IPS-15b (cell line): ENCODE results near the gene NME7.

Source experiments
- H3K27me3 ChIP-seq: one replicate; pipeline ENCODE4 v1.6.1; 2013; ENCODE audit warnings: low read length; ENCODE audit not compliant: control insufficient read depth, insufficient read depth
- H3K36me3 ChIP-seq: one replicate; pipeline ENCODE4 v1.6.1; 2013; ENCODE audit warnings: low read length; ENCODE audit not compliant: control insufficient read depth, insufficient read depth
- H3K4me1 ChIP-seq: one replicate; pipeline ENCODE4 v1.6.1; 2013; ENCODE audit warnings: mild to moderate bottlenecking, low read length; ENCODE audit not compliant: control insufficient read depth, insufficient read depth
- H3K4me3 ChIP-seq: one replicate; pipeline ENCODE4 v1.5.1; 2013; ENCODE audit warnings: low read depth, low read length
- H3K9ac ChIP-seq: one replicate; pipeline ENCODE4 v1.6.1; 2013; ENCODE audit warnings: low read depth, mild to moderate bottlenecking, low read length
- H3K9me3 ChIP-seq: one replicate; pipeline ENCODE4 v1.6.1; 2013; ENCODE audit warnings: mild to moderate bottlenecking, low read length; ENCODE audit not compliant: control insufficient read depth, insufficient read depth

NME7 gene

DNA sequence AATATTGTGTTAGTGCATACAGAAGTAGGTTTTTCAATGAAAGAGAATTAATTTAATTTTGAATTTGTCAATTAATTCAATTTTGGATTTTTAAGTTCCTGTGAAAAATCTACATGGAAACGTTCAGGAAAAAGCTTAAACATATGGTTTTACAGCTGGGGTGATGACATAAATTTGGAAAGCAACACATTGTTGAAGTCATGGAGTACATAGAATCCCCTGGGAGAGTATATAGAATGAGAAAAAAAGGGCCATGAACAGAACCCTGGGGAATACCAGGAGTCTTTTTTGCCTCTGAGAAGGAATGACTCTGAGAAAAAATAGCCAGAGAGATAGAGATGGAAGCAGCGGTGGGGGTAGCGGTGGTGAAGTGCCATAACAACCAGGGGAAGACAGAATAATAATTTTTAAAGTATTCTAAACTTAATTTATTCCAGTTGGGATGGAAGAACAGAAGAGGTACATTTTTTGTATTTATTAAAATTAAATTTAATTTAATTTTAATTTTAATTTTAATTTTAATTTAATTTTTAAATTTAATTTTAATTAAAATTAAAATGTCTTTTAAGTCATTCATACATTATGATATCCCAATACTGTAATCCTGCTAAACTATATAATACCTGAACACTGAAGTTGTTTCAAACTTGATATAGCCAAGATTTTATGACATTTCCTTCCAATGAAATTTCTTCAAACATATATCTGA is 48.9 kb downstream of the NME7 start:
- H3K36me3 ChIP-seq = no peaks in the 10 kb centered on the region
- no peaks in the 10 kb centered on the region for H3K4me1 ChIP-seq
- H3K27me3 ChIP-seq = no peaks in the 10 kb centered on the region
- H3K9me3 ChIP-seq = no peaks in the 10 kb centered on the region
- H3K4me3 ChIP-seq = no peak overlapping the region
- H3K9ac ChIP-seq = no peak overlapping the region

DNA sequence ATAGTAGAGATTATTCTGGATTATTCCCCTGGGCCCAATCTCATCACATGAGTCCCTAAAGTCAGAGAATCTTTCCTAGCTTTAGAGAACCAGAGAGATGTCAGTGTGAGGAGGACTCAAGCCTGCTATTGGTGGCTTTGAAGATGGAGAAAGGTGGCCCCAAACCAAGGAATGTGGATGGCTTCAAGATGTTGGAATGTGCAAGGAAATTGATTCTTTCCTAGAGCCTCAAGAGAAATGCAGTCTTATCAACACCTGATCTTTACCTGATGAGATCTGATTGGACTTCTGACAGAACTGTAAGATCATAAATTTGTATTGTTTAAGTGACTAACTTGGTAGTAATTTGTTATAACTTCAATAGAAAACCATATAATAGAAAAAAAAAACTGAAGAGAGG is 51.0 kb downstream of the NME7 start:
- Histone ChIP-seq H3K4me3 (no peak overlapping the region), H3K9me3 (no peaks in the 10 kb centered on the region), H3K36me3 (no peaks in the 10 kb centered on the region), H3K4me1 (no peaks in the 10 kb centered on the region), H3K9ac (no peak overlapping the region), H3K27me3 (no peaks in the 10 kb centered on the region)

DNA sequence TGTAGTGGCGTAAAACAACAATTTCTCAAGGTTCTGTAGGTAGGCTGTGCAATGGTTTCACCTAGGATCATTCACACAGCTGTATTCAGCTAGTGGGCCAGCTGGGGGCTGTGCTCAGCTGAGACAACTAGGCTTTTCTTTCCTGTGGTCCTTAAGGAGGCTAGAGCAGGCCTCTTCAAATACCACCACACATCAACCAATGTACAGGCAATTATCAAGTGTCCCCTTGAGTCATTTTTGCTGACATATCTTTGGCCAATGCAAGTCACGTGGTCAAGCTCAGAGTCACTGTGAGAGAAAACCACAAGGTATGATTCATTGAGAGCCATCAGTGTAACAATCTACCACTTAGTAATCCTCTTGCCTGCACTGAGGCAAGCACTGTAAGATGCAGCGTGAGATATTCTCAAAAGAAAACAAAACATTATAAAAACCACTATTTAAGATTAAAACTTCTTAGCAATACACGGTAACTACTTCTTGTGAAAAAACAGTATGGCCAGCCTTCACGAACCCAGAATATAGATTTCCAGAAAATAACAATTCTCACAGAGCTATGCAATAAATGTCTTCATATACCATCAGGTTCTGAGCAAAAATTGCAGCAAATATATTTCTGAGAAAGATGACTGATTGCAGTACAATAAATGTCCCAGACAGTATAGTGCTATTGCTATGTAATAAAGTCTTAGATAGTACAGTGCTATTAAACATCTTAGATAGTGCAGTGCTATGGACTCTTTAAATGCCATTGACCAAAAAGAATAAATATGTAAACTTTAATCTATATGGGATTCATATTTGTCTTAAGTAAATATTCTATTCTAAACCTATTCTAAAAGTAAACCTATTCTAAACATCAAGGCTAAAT is 55.3 kb downstream of the NME7 start:
- no peaks in the 10 kb centered on the region for H3K27me3 ChIP-seq
- no peak overlapping the region for H3K9ac ChIP-seq
- peaks cover 2% of the 10 kb centered on the region for H3K4me1 ChIP-seq
- no peaks in the 10 kb centered on the region for H3K36me3 ChIP-seq
- no peaks in the 10 kb centered on the region for H3K9me3 ChIP-seq
- no peak overlapping the region for H3K4me3 ChIP-seq

DNA sequence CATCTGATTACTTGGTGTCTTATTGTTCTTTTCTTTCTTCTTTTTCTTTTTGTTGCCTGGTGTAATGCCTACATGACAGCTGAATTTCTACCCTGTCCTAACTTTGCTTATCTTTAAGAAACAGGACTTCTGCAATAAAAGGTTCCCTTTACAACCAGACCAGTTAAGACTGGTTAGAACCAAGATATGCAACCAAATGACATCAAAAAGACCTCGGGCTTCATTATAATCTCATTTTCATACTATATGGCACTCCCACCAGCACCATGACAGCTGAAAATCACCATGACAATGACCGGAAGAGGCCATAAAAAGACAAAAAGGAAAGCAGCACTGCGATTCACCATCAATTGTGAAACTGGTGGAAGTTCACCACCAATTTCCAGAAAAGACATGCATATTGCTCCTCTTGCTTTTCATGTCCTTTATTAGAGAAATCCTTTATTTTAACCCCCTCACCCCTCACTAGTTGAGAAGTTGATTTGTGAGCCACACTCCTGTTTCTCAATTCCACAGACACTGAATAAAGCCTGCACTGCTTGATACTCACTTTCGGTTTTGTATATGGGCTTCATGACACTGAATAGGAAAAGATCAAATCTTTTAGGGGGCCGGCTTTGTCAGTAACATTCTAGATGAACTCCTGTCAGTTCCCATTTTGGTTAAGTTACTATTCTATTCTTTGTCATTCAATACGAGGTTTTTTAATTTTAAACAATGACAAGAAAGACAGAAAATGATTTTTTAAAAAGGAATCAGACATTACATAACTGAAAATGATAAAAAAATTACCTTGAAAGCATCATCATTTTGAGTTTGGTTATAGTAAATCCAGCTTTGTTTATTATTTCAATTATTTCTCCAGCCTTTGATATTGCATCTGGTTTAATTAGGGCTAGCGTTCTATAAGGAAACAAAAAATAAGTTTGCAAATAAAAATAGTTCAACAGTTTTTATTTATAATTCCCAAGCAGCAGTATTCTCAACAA is 58.1 kb downstream of the NME7 start:
- Histone ChIP-seq H3K9ac (no peak overlapping the region), H3K27me3 (no peaks in the 10 kb centered on the region), H3K9me3 (no peaks in the 10 kb centered on the region), H3K4me3 (no peak overlapping the region), H3K4me1 (peaks cover 2% of the 10 kb centered on the region), H3K36me3 (no peaks in the 10 kb centered on the region)

DNA sequence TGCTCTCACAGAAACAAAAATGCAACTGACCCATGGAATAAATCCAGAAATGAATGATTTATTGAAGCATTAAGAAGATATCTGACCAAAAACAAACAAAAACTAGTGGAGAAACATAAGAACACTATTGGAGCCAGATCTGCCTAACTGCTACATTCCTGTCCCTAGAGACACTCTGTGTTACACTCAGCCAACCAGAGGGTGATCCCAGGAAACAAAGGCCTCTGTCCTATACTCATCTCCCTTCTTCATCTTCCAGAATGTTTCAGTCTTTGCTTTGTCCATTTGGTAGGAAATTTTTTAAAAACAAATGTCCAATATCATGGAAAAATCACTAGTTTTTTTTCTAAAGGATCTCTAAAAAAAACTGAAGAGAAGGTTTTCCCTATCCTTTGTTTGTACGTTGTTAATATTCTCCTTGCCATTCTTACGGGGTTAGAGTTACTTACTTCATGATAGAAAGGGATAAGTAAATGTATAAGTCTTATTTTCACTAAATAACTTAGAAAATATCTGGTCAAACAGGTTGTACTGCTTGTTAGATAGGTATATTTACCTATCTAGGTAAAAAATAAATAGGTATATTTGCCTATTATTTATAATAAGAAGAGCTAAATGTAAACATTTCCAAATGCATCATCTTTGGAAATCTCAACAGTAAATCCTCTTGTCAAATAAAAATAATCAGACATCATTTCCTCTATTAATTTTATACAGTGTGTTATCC is 59.1 kb downstream of the NME7 start:
- no peaks in the 10 kb centered on the region for H3K9me3 ChIP-seq
- H3K4me3 ChIP-seq = no peak overlapping the region
- H3K4me1 ChIP-seq = peaks cover 2% of the 10 kb centered on the region
- no peaks in the 10 kb centered on the region for H3K36me3 ChIP-seq
- no peaks in the 10 kb centered on the region for H3K27me3 ChIP-seq
- H3K9ac ChIP-seq = no peak overlapping the region

DNA sequence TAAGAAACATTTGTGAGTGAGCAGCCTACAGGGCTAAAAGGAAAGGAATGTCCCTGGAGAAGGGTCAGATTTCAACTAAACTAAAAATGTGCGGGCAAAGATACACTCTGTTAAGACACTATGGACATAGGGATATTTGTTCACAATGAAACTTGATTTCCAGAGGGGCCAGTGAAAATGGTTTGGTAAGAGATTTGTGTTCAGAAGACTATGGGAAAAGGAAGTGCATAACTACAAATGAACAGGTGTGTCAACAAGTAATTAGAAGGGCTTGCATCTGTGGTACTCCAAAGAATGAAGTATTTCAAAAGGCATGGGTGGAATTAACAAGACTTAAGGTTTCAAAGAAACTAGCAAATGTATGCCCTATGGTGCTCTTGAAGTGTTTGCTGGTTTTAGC is 60.4 kb downstream of the NME7 start:
- Histone ChIP-seq H3K4me3 (no peak overlapping the region), H3K27me3 (no peaks in the 10 kb centered on the region), H3K9ac (no peak overlapping the region), H3K4me1 (peaks cover 2% of the 10 kb centered on the region), H3K36me3 (no peaks in the 10 kb centered on the region), H3K9me3 (no peaks in the 10 kb centered on the region)

DNA sequence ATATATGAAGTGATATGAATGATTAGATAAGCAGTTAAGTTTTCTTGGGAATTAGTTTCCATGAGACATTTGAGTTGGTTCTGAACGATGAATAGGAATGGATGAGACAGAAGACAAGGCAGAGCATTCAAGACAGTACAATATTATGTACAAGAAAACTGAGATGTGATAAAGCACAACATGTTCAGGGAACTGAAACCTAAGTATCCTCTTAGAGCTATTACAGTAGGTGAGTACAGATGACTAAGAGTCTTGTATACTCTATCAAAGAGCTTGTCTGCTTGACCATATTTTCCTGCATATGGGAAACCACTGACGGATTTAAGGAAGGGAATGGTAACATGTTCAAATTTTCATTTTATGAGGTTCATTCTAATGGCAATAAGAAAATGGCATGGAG is 61.6 kb downstream of the NME7 start:
- Histone ChIP-seq H3K9me3 (no peaks in the 10 kb centered on the region), H3K27me3 (no peaks in the 10 kb centered on the region), H3K4me1 (peaks cover 2% of the 10 kb centered on the region), H3K36me3 (no peaks in the 10 kb centered on the region), H3K9ac (no peak overlapping the region), H3K4me3 (no peak overlapping the region)

DNA sequence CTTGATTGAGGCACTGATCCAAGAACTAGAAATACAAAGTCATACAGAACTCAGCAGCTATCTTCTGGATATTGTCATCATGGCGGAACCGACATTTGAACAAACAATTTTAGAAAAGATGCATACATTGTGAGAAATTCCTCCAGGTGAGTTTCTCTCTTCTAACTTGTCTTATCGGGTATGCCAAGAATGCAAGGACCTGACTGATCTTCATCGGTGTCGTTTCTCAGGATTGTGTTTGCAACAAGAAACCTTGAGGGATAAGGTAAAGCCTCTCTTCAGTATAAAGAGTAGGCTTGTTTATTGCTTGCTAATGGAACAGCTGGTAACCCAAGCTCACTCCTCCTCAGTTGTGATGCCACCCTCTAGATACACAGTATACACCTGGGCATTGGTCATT is 62.2 kb downstream of the NME7 start:
- no peak overlapping the region for H3K4me3 ChIP-seq
- no peaks in the 10 kb centered on the region for H3K9me3 ChIP-seq
- H3K27me3 ChIP-seq = no peaks in the 10 kb centered on the region
- no peaks in the 10 kb centered on the region for H3K36me3 ChIP-seq
- H3K9ac ChIP-seq = no peak overlapping the region
- peaks cover 2% of the 10 kb centered on the region for H3K4me1 ChIP-seq

DNA sequence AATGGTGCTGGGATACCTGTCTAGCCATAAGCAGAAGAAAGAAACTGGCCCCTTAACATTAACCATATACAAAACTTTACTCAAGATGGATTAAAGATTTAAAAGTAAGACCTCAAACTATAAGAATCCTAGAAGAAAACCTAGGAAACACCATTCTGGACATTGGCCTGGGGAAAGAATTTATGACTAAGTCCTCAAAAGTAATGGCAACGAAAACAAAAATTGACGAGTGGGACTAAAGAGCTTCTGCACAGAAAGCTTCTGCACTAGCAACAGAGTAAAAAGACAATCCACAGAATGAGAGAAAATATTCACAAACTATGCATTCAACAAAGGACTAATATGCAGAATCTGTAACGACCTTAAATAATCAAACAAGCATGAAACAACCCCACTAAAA is 66.7 kb downstream of the NME7 start:
- Histone ChIP-seq H3K4me3 (no peak overlapping the region), H3K9me3 (no peaks in the 10 kb centered on the region)

DNA sequence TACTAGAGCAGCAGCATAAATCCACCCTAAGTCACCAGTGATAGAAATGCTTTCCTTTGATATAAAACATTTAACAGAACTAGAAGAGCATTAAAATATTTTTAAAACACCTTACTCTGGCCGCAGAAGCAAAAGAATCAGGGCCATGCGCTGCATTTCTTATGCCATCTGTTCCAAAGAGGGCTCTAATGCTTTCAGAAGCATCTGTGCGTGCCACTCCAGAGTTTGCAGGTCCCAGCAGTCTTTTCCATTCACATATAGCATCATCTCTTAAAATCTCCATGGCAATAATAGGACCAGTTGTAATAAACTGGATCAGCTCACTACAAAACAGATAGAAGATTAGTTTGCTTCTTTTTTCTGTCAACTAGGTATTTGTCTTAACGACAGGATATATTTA is 69.2 kb downstream of the NME7 start:
- Histone ChIP-seq H3K4me3 (no peak overlapping the region), H3K9me3 (no peaks in the 10 kb centered on the region), H3K27me3 (no peaks in the 10 kb centered on the region), H3K9ac (no peak overlapping the region), H3K4me1 (no peaks in the 10 kb centered on the region), H3K36me3 (no peaks in the 10 kb centered on the region)

More for the DNA sequence above, 66.7 kb downstream of the NME7 start:
- Histone ChIP-seq H3K9ac (no peak overlapping the region), H3K4me1 (no peaks in the 10 kb centered on the region), H3K36me3 (no peaks in the 10 kb centered on the region), H3K27me3 (no peaks in the 10 kb centered on the region)

DNA sequence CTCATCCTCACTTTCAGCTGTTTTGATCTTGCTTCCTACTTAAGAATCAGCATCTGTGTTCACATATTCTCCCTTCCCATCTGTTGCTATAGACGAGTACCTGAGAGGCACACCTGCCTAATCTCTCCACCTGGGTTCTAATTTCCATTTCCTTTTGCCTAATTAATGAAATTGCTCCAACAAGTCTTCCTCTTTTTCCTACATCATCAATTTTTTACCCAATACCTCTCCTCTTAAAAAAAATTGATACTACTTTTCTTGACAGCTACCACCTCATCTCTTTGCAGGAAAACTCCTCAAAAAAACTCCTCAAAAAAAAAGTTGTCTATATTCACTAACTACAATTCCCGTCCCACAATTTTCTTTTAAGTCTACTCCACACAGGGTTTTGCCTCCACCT is 71.8 kb downstream of the NME7 start:
- Histone ChIP-seq H3K9me3 (no peaks in the 10 kb centered on the region), H3K36me3 (no peaks in the 10 kb centered on the region), H3K27me3 (no peaks in the 10 kb centered on the region), H3K4me1 (no peaks in the 10 kb centered on the region), H3K4me3 (no peak overlapping the region), H3K9ac (no peak overlapping the region)
